OCI-LY7 (cell line): ENCODE measurements around the gene APOL3.

Source experiments
- EZH2phosphoT487 ChIP-seq: fragments of 200-600 bp; sonication (generic); IDR thresholded peaks from 2 replicates; pipeline ENCODE4 v1.6.1; 2018; ENCODE audit warnings: low read depth, borderline replicate concordance, mild to moderate bottlenecking, mixed run types, antibody characterized with exemption, low read length, moderate library complexity, mixed read lengths
- TF ChIP-seq, protein P1 (sequence below): fragments of 200-600 bp; sonication (generic); conservative IDR thresholded peaks from 2 replicates; pipeline ENCODE4 v1.5.1; 2014; ENCODE audit warnings: mild to moderate bottlenecking, antibody characterized with exemption, low read length, moderate library complexity, mixed read lengths

DNA sequence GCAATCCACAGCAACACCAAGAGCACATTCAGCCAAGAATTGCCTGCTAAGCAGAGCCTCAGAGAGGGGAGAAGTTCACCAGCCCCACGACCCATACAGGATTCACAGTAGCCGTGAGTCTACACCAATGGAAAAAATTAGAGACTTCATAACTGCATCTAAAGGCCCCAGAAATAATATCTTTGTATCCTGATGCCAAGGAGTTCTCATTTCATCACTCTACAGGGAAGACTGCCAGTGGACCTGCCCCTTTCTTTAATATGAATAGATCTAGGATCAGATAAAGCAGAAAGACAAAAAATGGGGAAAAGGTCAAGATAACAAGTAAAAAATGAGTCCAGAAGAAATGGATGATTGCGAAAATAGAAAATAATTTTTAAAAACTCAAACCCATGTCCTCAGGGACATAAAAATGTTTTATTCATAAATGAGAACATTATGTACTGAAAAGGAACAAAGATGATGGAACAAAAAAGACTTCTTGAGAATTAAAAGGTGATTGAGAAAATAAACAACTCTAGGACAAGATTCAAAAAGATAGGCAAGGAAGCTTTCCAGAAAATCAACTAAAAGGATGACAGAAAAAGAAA lies 9.5 kb downstream of the APOL3 start:
- TF ChIP-seq, protein P1, sequence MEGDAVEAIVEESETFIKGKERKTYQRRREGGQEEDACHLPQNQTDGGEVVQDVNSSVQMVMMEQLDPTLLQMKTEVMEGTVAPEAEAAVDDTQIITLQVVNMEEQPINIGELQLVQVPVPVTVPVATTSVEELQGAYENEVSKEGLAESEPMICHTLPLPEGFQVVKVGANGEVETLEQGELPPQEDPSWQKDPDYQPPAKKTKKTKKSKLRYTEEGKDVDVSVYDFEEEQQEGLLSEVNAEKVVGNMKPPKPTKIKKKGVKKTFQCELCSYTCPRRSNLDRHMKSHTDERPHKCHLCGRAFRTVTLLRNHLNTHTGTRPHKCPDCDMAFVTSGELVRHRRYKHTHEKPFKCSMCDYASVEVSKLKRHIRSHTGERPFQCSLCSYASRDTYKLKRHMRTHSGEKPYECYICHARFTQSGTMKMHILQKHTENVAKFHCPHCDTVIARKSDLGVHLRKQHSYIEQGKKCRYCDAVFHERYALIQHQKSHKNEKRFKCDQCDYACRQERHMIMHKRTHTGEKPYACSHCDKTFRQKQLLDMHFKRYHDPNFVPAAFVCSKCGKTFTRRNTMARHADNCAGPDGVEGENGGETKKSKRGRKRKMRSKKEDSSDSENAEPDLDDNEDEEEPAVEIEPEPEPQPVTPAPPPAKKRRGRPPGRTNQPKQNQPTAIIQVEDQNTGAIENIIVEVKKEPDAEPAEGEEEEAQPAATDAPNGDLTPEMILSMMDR, result no peak
- TF ChIP-seq EZH2phosphoT487, result no peak
